Stomach (tissue), 9 donors: ENCODE measurements around the gene TMEM151B. TPM values are rescaled to one million over a fixed set of nuclear protein-coding genes. Genes with fewer than 3 reads are reported as not detected.

Experiments
- DNase-seq, 2 donors: peaks; one replicate each; pipeline versions ENCODE4 v3.0.0 to v3.0.0-alpha.2; 2013 to 2019
- H3K27ac ChIP-seq, 5 donors: fragments of 200-600 bp in 4 of 5; sonication (generic) in 4 of 5; one replicate each; pipeline ENCODE4 v1.5.1; 2013 to 2019; ENCODE audit warnings: mild to moderate bottlenecking in 1 of 5, moderate library complexity in 1 of 5
- H3K27me3 ChIP-seq, 3 donors: fragments of 200-600 bp; sonication (generic); one replicate each; pipeline ENCODE4 v1.5.1; 2017 to 2019; ENCODE audit warnings: mixed run types in 1 of 3
- H3K36me3 ChIP-seq, 4 donors: fragments of 200-600 bp; sonication (generic); 1 replicate in 3 of 4; 2 replicates in 1 of 4; pipeline ENCODE4 v1.5.1; 2016 to 2019
- H3K4me1 ChIP-seq, 4 donors: fragments of 200-600 bp; sonication (generic); one replicate each; pipeline ENCODE4 v1.5.1; 2016 to 2019
- H3K4me3 ChIP-seq, 4 donors: fragments of 200-600 bp; sonication (generic) in 3 of 4; one replicate each; pipeline ENCODE4 v1.5.1; 2016 to 2019; ENCODE audit warnings: mild to moderate bottlenecking in 1 of 4
- H3K9me3 ChIP-seq, 4 donors: fragments of 200-600 bp; sonication (generic); one replicate each; pipeline ENCODE4 v1.5.1; 2016 to 2019
- EP300 ChIP-seq: sonication (generic); formaldehyde crosslinking; IDR thresholded peaks from one replicate; pipeline ENCODE4 v1.6.1; 2017; ENCODE audit warnings: antibody characterized with exemption
- POLR2A ChIP-seq, 4 donors: fragments of 450-650 bp; IDR thresholded peaks; one replicate each; pipeline ENCODE4 v1.6.1; 2016; ENCODE audit warnings: antibody characterized with exemption in 4 of 4, control low read depth in 2 of 4, mild to moderate bottlenecking in 1 of 4, moderate library complexity in 1 of 4
- POLR2AphosphoS5 ChIP-seq, 3 donors: sonication (generic); formaldehyde crosslinking; IDR thresholded peaks; one replicate each; pipeline ENCODE4 v1.6.1; 2016; ENCODE audit warnings: antibody characterized with exemption in 3 of 3
- WGBS, 5 donors: extraction: QIAGEN DNeasy Blood & Tissue Kit in 3 of 5; methylation state at CpG; one replicate each; pipeline versions ENCODE4 v1.1.5 to v1.1.7; 2013 to 2018; 5-methylcytosine and 5-hydroxymethylcytosine counted together
- intact Hi-C: fragments of 100-400 bp; cut with DNase I; formaldehyde crosslinking; loops from one replicate; pipeline ENCODE4 v1.15.1; 2023; ENCODE audit warnings: low total_unique reads
- polyA plus RNA-seq, 3 donors: library from polyadenylated mRNA; stranded (reverse); fragments of 200-250 nt; gene quantifications; one replicate each; pipeline ENCODE4 v1.2.3, GENCODE V29; 2013
- total RNA-seq, 5 donors: library from RNA; depleted of rRNA; stranded (reverse); fragments of >200 nt; gene quantifications; one replicate each; pipeline versions ENCODE4 v1.1.0 to v1.2.3, GENCODE V29; 2014 to 2016
- TF ChIP-seq, protein P1 (sequence below), 7 experiments: fragments of 450-650 bp in 4 of 7; fragments of 200-600 bp in 3 of 7; sonication (generic) in 3 of 7; IDR thresholded peaks; one replicate each; pipeline ENCODE4 v1.5.1; 2016 to 2019; ENCODE audit warnings: antibody characterized with exemption in 7 of 7, control low read depth in 2 of 7, mild to moderate bottlenecking in 1 of 7
- donor health status: healthy with polysubstance abuse.
- donor health status: Bipolar disorder and iron deficiency.
- donor health status: healthy.

TMEM151B gene
- total and polyA plus RNA-seq, 8 donors, result 0.12 to 0.29 (median 0.23) TPM; not detected in 4

DNA sequence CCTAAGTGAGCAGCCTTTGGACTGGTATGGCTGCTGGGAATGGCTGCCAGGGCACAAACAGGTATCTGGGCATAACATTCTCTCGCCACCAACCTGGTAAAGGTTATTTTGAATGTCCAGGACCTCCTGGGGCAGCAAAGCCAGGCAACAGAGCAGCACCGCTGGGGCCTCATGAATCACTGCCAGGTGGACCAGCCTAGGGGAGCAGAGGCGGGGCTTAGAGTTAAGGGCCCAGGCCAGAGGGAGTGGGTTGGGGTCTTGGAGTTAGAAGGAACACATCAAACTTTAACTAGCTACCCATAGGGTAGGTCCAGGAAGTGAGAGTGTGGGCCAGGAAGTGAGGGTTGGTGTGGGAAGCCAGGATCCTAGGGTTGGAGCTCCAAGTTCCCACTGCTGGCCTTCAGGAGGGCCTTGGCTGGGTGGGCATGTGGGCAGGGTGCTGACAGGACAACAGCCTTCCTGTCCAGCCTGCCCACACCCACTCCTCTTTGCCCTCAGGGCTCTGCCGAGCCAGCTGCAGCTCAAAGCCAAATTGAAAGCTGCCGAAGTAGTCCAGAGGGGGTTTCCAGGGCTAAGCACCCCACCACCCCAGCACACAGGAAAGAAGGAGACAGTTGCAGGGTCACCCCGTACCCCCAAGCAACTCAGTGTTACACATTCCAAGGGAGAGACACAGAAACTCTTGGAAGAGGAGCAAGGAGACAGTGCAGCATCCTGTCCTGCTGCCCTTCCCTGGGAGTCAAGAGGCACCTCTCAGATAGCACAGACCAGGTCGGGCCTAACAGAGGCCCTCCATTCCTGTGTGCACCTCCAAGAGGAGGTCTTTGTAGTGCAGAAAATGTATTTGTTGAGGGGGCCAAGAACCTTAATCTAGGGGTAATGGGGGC, 7.5 kb upstream of the TMEM151B start:
- H3K27ac ChIP-seq, result peak overlapping the region in 4 of 5 donors; percentile 80 to 90 (median 88)
- H3K4me1 ChIP-seq, result peaks cover 40 to 46% (median 41%) of the 10 kb centered on the region in 4 donors
- no peak for DNase-seq
- H3K27me3 ChIP-seq, result no peaks in the 10 kb centered on the region
- no peak for TF ChIP-seq POLR2A (IDR thresholded peaks at IDR 0.05)
- no peak for TF ChIP-seq EP300
- TF ChIP-seq, protein P1, sequence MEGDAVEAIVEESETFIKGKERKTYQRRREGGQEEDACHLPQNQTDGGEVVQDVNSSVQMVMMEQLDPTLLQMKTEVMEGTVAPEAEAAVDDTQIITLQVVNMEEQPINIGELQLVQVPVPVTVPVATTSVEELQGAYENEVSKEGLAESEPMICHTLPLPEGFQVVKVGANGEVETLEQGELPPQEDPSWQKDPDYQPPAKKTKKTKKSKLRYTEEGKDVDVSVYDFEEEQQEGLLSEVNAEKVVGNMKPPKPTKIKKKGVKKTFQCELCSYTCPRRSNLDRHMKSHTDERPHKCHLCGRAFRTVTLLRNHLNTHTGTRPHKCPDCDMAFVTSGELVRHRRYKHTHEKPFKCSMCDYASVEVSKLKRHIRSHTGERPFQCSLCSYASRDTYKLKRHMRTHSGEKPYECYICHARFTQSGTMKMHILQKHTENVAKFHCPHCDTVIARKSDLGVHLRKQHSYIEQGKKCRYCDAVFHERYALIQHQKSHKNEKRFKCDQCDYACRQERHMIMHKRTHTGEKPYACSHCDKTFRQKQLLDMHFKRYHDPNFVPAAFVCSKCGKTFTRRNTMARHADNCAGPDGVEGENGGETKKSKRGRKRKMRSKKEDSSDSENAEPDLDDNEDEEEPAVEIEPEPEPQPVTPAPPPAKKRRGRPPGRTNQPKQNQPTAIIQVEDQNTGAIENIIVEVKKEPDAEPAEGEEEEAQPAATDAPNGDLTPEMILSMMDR (IDR thresholded peaks at IDR 0.05), result no peak
- TF ChIP-seq POLR2AphosphoS5 (IDR thresholded peaks at IDR 0.05), result no peak
- peaks cover 17 to 39% (median 26%) of the 10 kb centered on the region in 4 donors for H3K36me3 ChIP-seq
- peak overlapping the region; percentile 63 to 87 (median 76) for H3K4me3 ChIP-seq
- H3K9me3 ChIP-seq, result no peaks in the 10 kb centered on the region
- WGBS, 5 donors, result 53 to 66% (median 54%) methylated on average over 6 to 7 of the region's 7 CpGs
- intact Hi-C loops, result no loop called here

DNA sequence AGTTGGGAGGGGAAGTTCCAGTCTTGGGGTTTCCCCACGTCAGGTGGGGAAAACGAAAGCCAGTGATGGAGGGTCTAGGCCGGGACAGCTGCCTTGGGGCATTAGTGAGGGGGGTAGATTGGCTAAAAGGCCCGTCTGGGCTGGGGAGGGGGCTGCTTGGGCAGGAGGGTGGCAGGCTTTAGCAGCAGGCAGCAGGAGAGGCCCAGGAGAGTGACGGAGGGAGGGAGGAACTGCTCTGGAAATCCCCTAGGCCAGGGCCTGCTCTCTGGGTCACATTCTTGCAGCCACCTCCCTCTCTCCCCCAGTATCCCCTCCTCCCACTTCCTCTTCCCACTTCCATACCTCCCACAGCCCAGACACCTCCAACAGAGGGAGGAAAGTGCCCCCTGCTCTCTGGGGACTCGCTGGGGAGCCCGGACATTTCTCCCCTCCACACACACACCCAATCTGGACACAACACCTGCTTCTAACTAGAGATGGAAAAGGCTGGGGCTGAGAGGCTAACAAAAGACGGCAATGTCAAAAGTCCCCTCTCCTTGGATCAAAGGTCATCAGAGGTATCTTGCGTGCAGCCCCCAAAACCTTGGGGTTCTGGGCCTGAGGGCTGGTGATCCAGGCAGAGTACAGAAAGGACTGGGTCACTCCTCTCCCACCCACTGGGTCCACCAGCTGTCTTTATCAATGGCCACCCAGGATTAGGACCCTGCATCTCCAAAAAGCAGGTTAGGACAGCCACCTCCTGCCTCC, 6.7 kb upstream of the TMEM151B start:
- Histone ChIP-seq H3K9me3 (no peaks in the 10 kb centered on the region), H3K4me3 (peak overlapping the region; percentile 63 to 87 (median 76)), H3K27ac (peak overlapping the region in 4 of 5 donors; percentile 80 to 90 (median 88)), H3K4me1 (peaks cover 35 to 40% (median 36%) of the 10 kb centered on the region in 4 donors), H3K36me3 (peaks cover 13 to 36% (median 24%) of the 10 kb centered on the region in 4 donors), H3K27me3 (peaks cover 0 to 7% (median 5%) of the 10 kb centered on the region in 3 donors)
- 21 to 37% (median 25%) methylated on average over 9 of the region's 9 CpGs for WGBS, 5 donors
- peak in 1 of 2 donors; percentile 77 for DNase-seq
- TF ChIP-seq, protein P1 (IDR thresholded peaks at IDR 0.05), result no peak
- no peak for TF ChIP-seq POLR2AphosphoS5 (IDR thresholded peaks at IDR 0.05)
- no peak for TF ChIP-seq POLR2A (IDR thresholded peaks at IDR 0.05)
- TF ChIP-seq EP300, result no peak
- intact Hi-C loops, result no loop called here

DNA sequence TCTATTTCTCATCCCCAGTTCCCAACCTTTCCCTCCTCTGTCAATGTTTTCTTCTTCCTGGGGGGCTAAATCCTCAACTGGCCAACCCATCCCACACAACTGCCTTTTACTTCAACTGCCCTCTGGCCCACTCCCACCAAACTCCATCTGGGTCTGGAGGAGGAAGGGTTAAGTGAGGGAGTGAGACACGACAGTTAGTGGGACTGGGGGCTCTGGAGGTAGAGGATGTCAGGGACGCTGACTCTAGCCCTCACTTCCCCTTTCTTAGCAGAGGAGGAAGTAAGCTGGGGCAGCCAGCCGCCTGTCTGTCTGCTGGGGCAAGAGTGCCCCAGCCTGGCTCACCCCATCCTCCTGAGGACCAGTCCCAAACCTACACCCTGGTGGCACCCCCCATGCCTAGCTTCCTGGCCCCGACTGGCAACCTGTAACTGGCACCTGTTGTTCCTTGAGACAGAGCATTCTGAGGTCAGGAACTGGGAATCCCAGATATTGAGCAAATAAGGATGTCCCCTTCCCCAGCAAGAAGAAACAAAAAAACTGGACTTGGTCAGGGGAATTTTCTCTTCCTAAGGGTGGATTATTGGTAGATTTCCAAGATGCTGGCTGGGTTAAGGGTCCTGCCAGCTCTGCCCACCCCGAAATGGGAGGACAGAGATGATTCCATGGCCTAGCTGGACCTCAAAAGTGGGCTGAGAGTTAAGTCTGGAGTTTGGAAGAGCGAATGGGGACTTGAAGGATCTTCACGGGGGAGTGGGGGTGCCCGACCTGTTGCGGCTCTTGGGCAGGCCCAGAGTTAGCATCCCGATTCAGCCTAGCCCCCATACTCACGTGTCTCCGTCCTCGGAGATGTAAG, 5.9 kb upstream of the TMEM151B start:
- DNase-seq, result peak; percentile 56 to 59
- peak overlapping the region; percentile 63 to 87 (median 76) for H3K4me3 ChIP-seq
- 2 to 9% (median 5%) methylated on average over 13 of the region's 13 CpGs for WGBS, 5 donors
- H3K27ac ChIP-seq, result peak overlapping the region; percentile 73 to 90 (median 87)
- TF ChIP-seq POLR2AphosphoS5 (IDR thresholded peaks at IDR 0.05) (no peak), POLR2A (IDR thresholded peaks at IDR 0.05) (no peak), EP300 (no peak)
- TF ChIP-seq, protein P1 (IDR thresholded peaks at IDR 0.05), result no peak
- intact Hi-C loops, result no loop called here
- peaks cover 10 to 27% (median 16%) of the 10 kb centered on the region in 4 donors for H3K36me3 ChIP-seq
- H3K27me3 ChIP-seq, result peaks cover 0 to 16% (median 11%) of the 10 kb centered on the region in 3 donors
- peaks cover 35 to 40% (median 36%) of the 10 kb centered on the region in 4 donors for H3K4me1 ChIP-seq
- no peaks in the 10 kb centered on the region for H3K9me3 ChIP-seq
